ENCODE data around the gene NAGK. TPM values are rescaled to one million over a fixed set of nuclear protein-coding genes. Genes with fewer than 3 reads are reported as not detected.

Gene NAGK
- total RNA-seq, result 49.3 and 80.2 TPM in 2 replicates

GRCh38 chr2:71068218-71069035 lies at the start of gene NAGK:
Gene NAGK, plus strand, starts transcription at chr2:71068648. Its CDS starts 36 bp downstream, at chr2:71068684.

Other genes starting within 250 kb of the NAGK start
- gene CLEC4F, start 248.0 kb upstream of the NAGK start, total RNA-seq, result not detected in 2 replicates
- gene CD207, start 232.8 kb upstream of the NAGK start, total RNA-seq, result not detected in 2 replicates
- gene VAX2, start 168.1 kb upstream of the NAGK start, total RNA-seq, result 3.9 and 7.9 TPM in 2 replicates
- 0.40 and 4.1 TPM in 2 replicates for gene ATP6V1B1, start 132.7 kb upstream of the NAGK start, total RNA-seq
- gene ANKRD53, start 90.0 kb upstream of the NAGK start, total RNA-seq, result 1.3 and 1.4 TPM in 2 replicates
- gene TEX261, start 73.8 kb upstream of the NAGK start, total RNA-seq, result 27.0 and 42.9 TPM in 2 replicates
- 15.4 and 19.6 TPM in 2 replicates for gene MCEE, start 61.6 kb downstream of the NAGK start, total RNA-seq
- gene MPHOSPH10, start 62.0 kb downstream of the NAGK start, total RNA-seq, result 20.4 and 22.4 TPM in 2 replicates
- gene PAIP2B, start 158.5 kb downstream of the NAGK start, total RNA-seq, result 0.52 and 1.0 TPM in 2 replicates

Measured in epithelial cell of alveolus of lung (primary cell).